Measurements from ENCODE around the gene PI4KA. TPM values are rescaled to one million over a fixed set of nuclear protein-coding genes. Genes with fewer than 3 reads are reported as not detected.

Gene PI4KA
- total and polyA plus RNA-seq, 2 experiments from 2014 or later, result 17.1 to 38.1 TPM

DNA sequence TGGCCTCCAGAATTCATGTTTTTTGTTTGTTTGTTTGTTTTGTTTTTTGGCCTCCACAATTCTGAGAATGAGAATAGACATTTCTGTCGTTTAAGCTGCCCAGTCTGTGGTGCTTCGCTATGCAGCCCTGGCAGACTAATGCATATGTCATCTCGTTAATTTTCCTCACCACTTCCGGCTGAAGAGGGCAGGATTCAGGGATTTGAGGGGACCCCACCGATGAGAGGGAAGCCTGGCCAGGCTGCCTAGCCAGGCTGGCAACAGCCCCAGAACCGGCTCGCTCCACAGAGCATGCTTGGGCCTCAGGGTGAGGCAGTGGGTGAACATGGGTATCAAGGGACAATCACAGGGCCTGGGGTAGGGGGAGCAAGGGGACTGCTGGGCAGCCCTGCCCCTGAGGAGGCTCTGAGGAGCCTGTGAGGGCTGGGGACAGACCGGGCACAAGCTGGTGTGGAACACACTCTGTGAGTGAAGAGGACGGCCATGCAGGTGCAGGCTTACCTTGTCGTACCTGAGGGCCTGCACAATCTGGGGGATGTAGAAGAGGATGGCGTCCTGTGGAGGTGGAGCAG lies 132.5 kb downstream of the PI4KA start:
- Mint-ChIP-seq H3K9me3 (no peaks in the 10 kb centered on the region), H3K4me1 (no peaks in the 10 kb centered on the region), H3K27ac (no peak overlapping the region), H3K36me3 (ENCODE audit: low read depth) (peaks cover 3% of the 10 kb centered on the region; the same call in 2 of the 3 replicates), H3K27me3 (ENCODE audit: insufficient read depth, low read depth, poor library complexity) (no peaks in the 10 kb centered on the region), H3K4me3 (no peak overlapping the region)
- ATAC-seq (no peak), DNase-seq (ENCODE audit: low spot score) (no peak)
- no peaks in the 10 kb centered on the region for H3K27me3 ChIP-seq (ENCODE audit: insufficient read depth)
- H3K36me3 ChIP-seq (ENCODE audit: insufficient read depth), result no peaks in the 10 kb centered on the region
- H3F3A ChIP-seq (replicated peaks; ENCODE audit: low read depth), result no peaks in the 10 kb centered on the region
- H2AFZ ChIP-seq, result no peak overlapping the region
- H3K4me1 ChIP-seq (ENCODE audit: insufficient read depth), result no peaks in the 10 kb centered on the region
- H3K4me3 ChIP-seq, result no peak overlapping the region
- TF ChIP-seq ETS1 (IDR thresholded peaks at IDR 0.05), result no peak
- TF ChIP-seq, protein P1, sequence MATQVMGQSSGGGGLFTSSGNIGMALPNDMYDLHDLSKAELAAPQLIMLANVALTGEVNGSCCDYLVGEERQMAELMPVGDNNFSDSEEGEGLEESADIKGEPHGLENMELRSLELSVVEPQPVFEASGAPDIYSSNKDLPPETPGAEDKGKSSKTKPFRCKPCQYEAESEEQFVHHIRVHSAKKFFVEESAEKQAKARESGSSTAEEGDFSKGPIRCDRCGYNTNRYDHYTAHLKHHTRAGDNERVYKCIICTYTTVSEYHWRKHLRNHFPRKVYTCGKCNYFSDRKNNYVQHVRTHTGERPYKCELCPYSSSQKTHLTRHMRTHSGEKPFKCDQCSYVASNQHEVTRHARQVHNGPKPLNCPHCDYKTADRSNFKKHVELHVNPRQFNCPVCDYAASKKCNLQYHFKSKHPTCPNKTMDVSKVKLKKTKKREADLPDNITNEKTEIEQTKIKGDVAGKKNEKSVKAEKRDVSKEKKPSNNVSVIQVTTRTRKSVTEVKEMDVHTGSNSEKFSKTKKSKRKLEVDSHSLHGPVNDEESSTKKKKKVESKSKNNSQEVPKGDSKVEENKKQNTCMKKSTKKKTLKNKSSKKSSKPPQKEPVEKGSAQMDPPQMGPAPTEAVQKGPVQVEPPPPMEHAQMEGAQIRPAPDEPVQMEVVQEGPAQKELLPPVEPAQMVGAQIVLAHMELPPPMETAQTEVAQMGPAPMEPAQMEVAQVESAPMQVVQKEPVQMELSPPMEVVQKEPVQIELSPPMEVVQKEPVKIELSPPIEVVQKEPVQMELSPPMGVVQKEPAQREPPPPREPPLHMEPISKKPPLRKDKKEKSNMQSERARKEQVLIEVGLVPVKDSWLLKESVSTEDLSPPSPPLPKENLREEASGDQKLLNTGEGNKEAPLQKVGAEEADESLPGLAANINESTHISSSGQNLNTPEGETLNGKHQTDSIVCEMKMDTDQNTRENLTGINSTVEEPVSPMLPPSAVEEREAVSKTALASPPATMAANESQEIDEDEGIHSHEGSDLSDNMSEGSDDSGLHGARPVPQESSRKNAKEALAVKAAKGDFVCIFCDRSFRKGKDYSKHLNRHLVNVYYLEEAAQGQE (IDR thresholded peaks at IDR 0.05; ENCODE audit: unreplicated experiment), result no peak
- no peak for TF ChIP-seq NANOG (IDR thresholded peaks at IDR 0.05; ENCODE audit: borderline replicate concordance)
- no peak for TF ChIP-seq ZNF462 (CRISPR knock-in tag; IDR thresholded peaks at IDR 0.05)
- no peak for TF ChIP-seq ZNF114 (CRISPR knock-in tag; IDR thresholded peaks at IDR 0.05)
- TF ChIP-seq EZH2phosphoT487 (IDR thresholded peaks at IDR 0.05; ENCODE audit: unreplicated experiment), result no peak
- no peak for TF ChIP-seq CREB1 (CRISPR knock-in tag; IDR thresholded peaks at IDR 0.05; ENCODE audit: low read depth)
- TF ChIP-seq EZH2 (IDR thresholded peaks at IDR 0.05; ENCODE audit: low read depth, unreplicated experiment), result no peak
- no peak for TF ChIP-seq POLR2AphosphoS5 (IDR thresholded peaks at IDR 0.05; ENCODE audit: low read depth)
- TF ChIP-seq, protein P2, sequence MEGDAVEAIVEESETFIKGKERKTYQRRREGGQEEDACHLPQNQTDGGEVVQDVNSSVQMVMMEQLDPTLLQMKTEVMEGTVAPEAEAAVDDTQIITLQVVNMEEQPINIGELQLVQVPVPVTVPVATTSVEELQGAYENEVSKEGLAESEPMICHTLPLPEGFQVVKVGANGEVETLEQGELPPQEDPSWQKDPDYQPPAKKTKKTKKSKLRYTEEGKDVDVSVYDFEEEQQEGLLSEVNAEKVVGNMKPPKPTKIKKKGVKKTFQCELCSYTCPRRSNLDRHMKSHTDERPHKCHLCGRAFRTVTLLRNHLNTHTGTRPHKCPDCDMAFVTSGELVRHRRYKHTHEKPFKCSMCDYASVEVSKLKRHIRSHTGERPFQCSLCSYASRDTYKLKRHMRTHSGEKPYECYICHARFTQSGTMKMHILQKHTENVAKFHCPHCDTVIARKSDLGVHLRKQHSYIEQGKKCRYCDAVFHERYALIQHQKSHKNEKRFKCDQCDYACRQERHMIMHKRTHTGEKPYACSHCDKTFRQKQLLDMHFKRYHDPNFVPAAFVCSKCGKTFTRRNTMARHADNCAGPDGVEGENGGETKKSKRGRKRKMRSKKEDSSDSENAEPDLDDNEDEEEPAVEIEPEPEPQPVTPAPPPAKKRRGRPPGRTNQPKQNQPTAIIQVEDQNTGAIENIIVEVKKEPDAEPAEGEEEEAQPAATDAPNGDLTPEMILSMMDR (conservative IDR thresholded peaks at IDR 0.05; ENCODE audit: low read depth in 2 of 2), result no peak
- no peak for TF ChIP-seq ZNF331 (CRISPR knock-in tag; IDR thresholded peaks at IDR 0.05; ENCODE audit: low read depth)
- no peak for TF ChIP-seq STAT1 (IDR thresholded peaks at IDR 0.05; ENCODE audit: unreplicated experiment)
- no peak for TF ChIP-seq JUNB (IDR thresholded peaks at IDR 0.05; ENCODE audit: unreplicated experiment)
- H3K4me2 ChIP-seq, result no peak overlapping the region
- H3K79me2 ChIP-seq (replicated peaks; ENCODE audit: insufficient read depth), result no peaks in the 10 kb centered on the region
- H4K20me1 ChIP-seq (replicated peaks; ENCODE audit: insufficient read depth), result no peaks in the 10 kb centered on the region
- no peaks in the 10 kb centered on the region for H3K9me2 ChIP-seq (ENCODE audit: insufficient read depth)
- no peak overlapping the region for H3K27ac ChIP-seq (ENCODE audit: low read depth)
